Measurements from ENCODE around the gene NUDT19. TPM values are rescaled to one million over a fixed set of nuclear protein-coding genes. Genes with fewer than 3 reads are reported as not detected.

The NUDT19 gene
- total RNA-seq, 3 donors from 2014 or later: 13.9 to 16.9 (median 16.8) TPM

GRCh38 chr19:32675720-32676185, 15.9 kb upstream of the NUDT19 start, which contains the start of gene RGS9BP:
RGS9BP (plus strand) TSS chr19:32675848; CDS start chr19:32676264, 416 bp downstream.
- Histone ChIP-seq H3K36me3 (ENCODE audit: low read depth) (no peaks in the 10 kb centered on the region), H3K4me1 (ENCODE audit: low read depth) (peaks cover 20% of the 10 kb centered on the region), H3K4me3 (peak within 1 kb of the TSS; percentile 93), H3K9me3 (no peaks in the 10 kb centered on the region)
- intact Hi-C loops (cut with DNase I, micrococcal nuclease): no loop called here
- peak; percentile 69 for ATAC-seq
- TF ChIP-seq CTCF (IDR thresholded peaks at IDR 0.05): no peak
- peak; percentile 80 to 89 (median 88) for DNase-seq

- no peaks in the 10 kb centered on the region for H3K9me3 ChIP-seq
Observed at GRCh38 chr19:32676186-32676894, 15.3 kb upstream of the NUDT19 start.

GRCh38 chr19:32676895-32677359, 14.7 kb upstream of the NUDT19 start:
- peaks cover 20% of the 10 kb centered on the region for H3K4me1 ChIP-seq (ENCODE audit: low read depth)
- no peaks in the 10 kb centered on the region for H3K9me3 ChIP-seq
- TF ChIP-seq CTCF (IDR thresholded peaks at IDR 0.05): no peak
- no peak for ATAC-seq
- H3K4me3 ChIP-seq: no peak overlapping the region
- no peaks in the 10 kb centered on the region for H3K36me3 ChIP-seq (ENCODE audit: low read depth)
- intact Hi-C loops (cut with DNase I, micrococcal nuclease): no loop called here
- DNase-seq: no peak

More at GRCh38 chr19:32676186-32676894, 15.3 kb upstream of the NUDT19 start:
- intact Hi-C loops (cut with DNase I, micrococcal nuclease): no loop called here
- TF ChIP-seq CTCF (IDR thresholded peaks at IDR 0.05): no peak
- ATAC-seq: peak; percentile 39
- H3K4me3 ChIP-seq: no peak overlapping the region
- H3K36me3 ChIP-seq (ENCODE audit: low read depth): no peaks in the 10 kb centered on the region
- peaks cover 20% of the 10 kb centered on the region for H3K4me1 ChIP-seq (ENCODE audit: low read depth)
- peak in 2 of 3 donors; percentile 65 to 69 for DNase-seq

GRCh38 chr19:32677657-32678056, 14.0 kb upstream of the NUDT19 start:
- H3K4me1 ChIP-seq (ENCODE audit: low read depth): peaks cover 20% of the 10 kb centered on the region
- no peak for TF ChIP-seq CTCF (IDR thresholded peaks at IDR 0.05)
- H3K36me3 ChIP-seq (ENCODE audit: low read depth): no peaks in the 10 kb centered on the region
- no peak overlapping the region for H3K4me3 ChIP-seq
- intact Hi-C loops (cut with DNase I, micrococcal nuclease): no loop called here
- DNase-seq (no peak), ATAC-seq (no peak)
- H3K9me3 ChIP-seq: no peaks in the 10 kb centered on the region

- no peak for DNase-seq
- Histone ChIP-seq H3K4me1 (ENCODE audit: low read depth) (peaks cover 10% of the 10 kb centered on the region), H3K36me3 (ENCODE audit: low read depth) (no peaks in the 10 kb centered on the region), H3K9me3 (no peaks in the 10 kb centered on the region), H3K4me3 (no peak overlapping the region)
- no peak for ATAC-seq
- no peak for TF ChIP-seq CTCF (IDR thresholded peaks at IDR 0.05)
- intact Hi-C loops (cut with DNase I, micrococcal nuclease): no loop called here
Observed at GRCh38 chr19:32680986-32681385, 10.6 kb upstream of the NUDT19 start.

All from mucosa of descending colon (tissue), 3 donors.